ENCODE results near the gene ABAT.

The ABAT gene

DNA sequence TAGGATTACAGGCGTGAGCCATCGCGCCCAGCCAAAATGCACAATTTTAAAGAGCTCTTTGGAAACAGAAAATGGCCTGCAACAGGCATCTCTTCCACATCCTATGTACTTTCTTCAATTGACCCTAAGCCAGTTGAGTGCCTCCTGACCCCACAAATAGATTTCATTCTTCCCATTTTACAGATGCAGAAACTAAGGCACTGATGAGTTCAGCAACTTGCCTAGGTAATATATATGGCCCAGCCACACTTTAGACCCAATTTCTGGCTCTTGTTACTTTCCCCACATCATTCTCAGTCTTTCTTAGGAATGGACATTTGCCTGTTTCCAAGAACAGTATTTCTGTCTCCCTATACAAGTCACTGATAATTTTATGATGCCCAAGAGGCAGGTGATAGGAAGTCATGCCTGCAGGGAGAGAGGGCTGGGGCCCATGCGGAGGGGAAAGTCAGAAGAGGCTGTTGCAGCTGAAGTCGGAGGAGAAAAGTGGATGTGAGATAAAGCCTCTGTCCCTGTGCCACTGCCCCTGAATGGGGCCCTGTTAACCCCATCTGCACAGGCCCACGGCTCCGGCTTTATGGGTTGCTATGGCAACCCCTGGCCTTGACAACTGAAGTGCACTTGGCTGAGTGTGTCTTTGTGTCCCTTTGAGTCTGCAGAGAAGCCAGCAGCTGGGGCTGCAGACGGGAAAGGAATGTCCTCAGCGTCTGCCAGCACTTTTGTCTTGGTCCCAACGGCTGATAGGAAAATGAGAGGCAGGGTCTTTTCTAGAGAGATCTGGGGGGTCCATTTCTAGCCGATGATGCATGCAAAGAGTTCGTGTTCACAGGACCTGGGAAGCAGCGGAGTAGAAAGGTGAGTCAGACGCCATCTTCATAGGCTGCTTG, 45.9 kb downstream of the ABAT start:
- TF ChIP-seq, protein P1, sequence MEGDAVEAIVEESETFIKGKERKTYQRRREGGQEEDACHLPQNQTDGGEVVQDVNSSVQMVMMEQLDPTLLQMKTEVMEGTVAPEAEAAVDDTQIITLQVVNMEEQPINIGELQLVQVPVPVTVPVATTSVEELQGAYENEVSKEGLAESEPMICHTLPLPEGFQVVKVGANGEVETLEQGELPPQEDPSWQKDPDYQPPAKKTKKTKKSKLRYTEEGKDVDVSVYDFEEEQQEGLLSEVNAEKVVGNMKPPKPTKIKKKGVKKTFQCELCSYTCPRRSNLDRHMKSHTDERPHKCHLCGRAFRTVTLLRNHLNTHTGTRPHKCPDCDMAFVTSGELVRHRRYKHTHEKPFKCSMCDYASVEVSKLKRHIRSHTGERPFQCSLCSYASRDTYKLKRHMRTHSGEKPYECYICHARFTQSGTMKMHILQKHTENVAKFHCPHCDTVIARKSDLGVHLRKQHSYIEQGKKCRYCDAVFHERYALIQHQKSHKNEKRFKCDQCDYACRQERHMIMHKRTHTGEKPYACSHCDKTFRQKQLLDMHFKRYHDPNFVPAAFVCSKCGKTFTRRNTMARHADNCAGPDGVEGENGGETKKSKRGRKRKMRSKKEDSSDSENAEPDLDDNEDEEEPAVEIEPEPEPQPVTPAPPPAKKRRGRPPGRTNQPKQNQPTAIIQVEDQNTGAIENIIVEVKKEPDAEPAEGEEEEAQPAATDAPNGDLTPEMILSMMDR (IDR thresholded peaks at IDR 0.05; ENCODE audit: low read depth, low read length), result no peak
- no peak overlapping the region for H3K4me3 ChIP-seq (replicated peaks in 1 of 2; ENCODE audit: low read depth in 2 of 2, low read length in 2 of 2)
- no peak for DNase-seq (ENCODE audit: low read depth in 2 of 2)

- TF ChIP-seq, protein P1 (IDR thresholded peaks at IDR 0.05; ENCODE audit: low read depth, low read length), result no peak
- DNase-seq (ENCODE audit: low read depth in 2 of 2), result no peak
- H3K4me3 ChIP-seq (replicated peaks in 1 of 2; ENCODE audit: low read depth in 2 of 2, low read length in 2 of 2), result no peak overlapping the region
These were observed 46.5 kb downstream of the ABAT start for GRCh38 chr16:8720967-8721308.

DNA sequence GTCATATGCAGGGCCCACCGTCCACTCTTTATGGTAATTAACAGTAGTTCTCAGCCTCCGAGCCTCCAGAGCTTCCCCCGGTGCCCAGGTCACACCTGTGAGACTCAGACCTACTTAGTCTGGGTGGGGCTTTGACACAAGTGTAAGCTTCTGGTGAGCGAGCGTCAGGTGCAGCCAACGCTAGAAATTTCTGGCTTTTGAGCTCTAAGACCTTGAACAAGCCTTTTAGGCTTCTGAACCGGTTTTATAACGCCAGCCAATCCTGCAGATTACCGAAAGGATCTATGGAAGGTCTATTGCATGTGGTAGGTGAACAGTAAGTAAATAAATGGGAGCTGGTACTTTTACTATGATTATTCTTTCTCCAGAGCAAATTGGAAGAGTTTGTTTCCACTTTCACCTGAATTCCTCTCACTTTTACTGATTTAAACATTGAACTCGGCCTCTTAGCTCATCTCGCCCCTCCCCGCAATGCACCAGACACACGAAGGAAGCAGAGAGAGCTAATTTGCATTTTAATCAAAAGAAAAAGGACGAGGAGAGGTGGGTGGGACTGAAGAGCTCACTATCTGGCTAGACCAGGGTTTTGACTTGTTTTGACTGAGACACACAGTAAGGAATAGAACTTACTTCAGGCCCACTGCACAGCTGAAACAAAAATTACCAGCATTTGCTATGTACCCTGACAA, 47.1 kb downstream of the ABAT start:
- TF ChIP-seq, protein P1 (IDR thresholded peaks at IDR 0.05; ENCODE audit: low read depth, low read length), result no peak
- DNase-seq (ENCODE audit: low read depth in 2 of 2), result no peak
- H3K4me3 ChIP-seq (replicated peaks in 1 of 2; ENCODE audit: low read depth in 2 of 2, low read length in 2 of 2), result no peak overlapping the region

GRCh38 chr16:8722025-8722348, 47.6 kb downstream of the ABAT start:
- no peak overlapping the region for H3K4me3 ChIP-seq (replicated peaks in 1 of 2; ENCODE audit: low read depth in 2 of 2, low read length in 2 of 2)
- TF ChIP-seq, protein P1 (IDR thresholded peaks at IDR 0.05; ENCODE audit: low read depth, low read length), result no peak
- no peak for DNase-seq (ENCODE audit: low read depth in 2 of 2)

DNA sequence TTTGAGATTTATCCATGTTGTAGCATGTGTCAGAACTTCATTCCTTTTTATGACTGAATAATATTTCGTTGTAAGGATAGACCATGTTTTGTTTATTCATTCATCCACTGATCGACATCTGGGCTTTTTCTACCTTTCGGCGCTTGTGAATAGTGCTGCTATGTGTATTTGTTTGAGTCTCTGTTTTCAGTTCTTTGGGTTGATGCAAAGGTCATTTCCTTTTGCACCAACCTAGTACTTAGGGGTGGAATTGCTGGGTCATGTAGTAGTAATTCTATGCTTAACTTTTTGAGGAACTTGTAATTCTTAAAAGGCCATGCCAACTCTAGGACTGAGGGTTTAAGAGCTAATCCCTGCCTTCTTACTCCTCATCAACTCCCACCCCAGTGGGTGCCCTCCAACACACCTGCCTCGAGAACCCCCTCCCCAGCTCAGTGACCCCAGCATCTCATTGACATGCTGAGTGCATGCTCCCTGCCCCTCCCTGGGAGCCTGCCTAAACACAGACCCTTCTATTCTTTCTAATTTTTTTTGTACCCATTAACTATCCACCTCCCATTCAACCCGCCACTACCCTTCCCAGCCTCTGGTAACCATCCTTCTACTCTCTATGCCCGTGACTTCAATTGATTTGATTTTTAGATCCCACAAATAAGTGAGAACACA, 51.2 kb downstream of the ABAT start:
- TF ChIP-seq, protein P1 (IDR thresholded peaks at IDR 0.05; ENCODE audit: low read depth, low read length), result no peak
- no peak for DNase-seq (ENCODE audit: low read depth in 2 of 2)

DNA sequence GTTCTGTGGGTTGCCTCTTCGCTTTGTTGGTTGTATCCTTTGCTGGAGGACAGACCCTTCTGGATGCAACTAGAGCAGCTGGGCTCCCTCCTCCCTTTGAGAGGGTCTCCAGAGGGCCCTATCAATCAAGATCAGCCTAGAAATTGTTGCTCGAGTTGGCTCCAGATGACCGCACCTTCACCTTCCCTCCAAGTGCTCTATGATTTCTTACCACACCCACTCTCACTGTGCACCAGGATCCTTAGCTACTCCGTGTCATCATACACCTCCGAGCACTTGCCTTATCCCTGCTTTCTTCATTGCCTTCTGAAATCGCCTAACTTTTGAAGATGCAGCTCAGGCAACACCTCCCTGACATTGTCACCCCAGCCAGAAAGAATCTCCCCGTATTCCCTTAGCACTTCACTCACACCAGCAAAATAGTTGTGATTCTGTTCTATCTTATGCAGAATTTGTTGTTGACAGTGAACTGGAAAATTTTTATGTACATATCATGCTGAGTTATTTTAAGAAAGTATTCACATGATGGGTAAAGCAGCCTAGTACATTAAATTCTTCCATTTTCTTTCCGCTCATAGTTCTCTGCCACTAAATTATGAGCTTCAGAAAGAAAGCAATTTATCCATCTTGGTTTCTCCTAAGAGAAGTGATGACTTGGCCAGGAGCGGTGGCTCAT, 52.9 kb downstream of the ABAT start:
- TF ChIP-seq, protein P1 (IDR thresholded peaks at IDR 0.05; ENCODE audit: low read depth, low read length), result no peak
- H3K4me3 ChIP-seq (replicated peaks in 1 of 2; ENCODE audit: low read depth in 2 of 2, low read length in 2 of 2), result no peak overlapping the region
- no peak for DNase-seq (ENCODE audit: low read depth in 2 of 2)

More for the DNA sequence above, 51.2 kb downstream of the ABAT start:
- no peak overlapping the region for H3K4me3 ChIP-seq (replicated peaks in 1 of 2; ENCODE audit: low read depth in 2 of 2, low read length in 2 of 2)

All from cardiac fibroblast (primary cell).